8988T (cell line): ENCODE data around the gene RAB6B.

ENCODE experiments used
- DNase-seq: peaks from one replicate; pipeline ENCODE4 v3.0.0; 2011

The RAB6B gene

GRCh38 chr3:133880886-133881455, 14.7 kb downstream of the RAB6B start:
- no peak for DNase-seq

GRCh38 chr3:133880287-133880686, 15.4 kb downstream of the RAB6B start:
- no peak for DNase-seq

GRCh38 chr3:133878518-133878917, 17.2 kb downstream of the RAB6B start:
- no peak for DNase-seq

GRCh38 chr3:133877221-133877620, 18.5 kb downstream of the RAB6B start:
- no peak for DNase-seq

- no peak for DNase-seq
Measured at GRCh38 chr3:133874761-133875438, 20.8 kb downstream of the RAB6B start.

GRCh38 chr3:133874344-133874743, 21.3 kb downstream of the RAB6B start:
- DNase-seq, result no peak

GRCh38 chr3:133872781-133873180, 22.9 kb downstream of the RAB6B start:
- DNase-seq, result no peak

- DNase-seq, result no peak
Measured at GRCh38 chr3:133872161-133872560, 23.5 kb downstream of the RAB6B start.

- DNase-seq, result no peak
Measured at GRCh38 chr3:133871368-133872090, 24.2 kb downstream of the RAB6B start.

- no peak for DNase-seq
Measured at GRCh38 chr3:133870822-133871221, 24.9 kb downstream of the RAB6B start.

- DNase-seq, result no peak
Measured at GRCh38 chr3:133869586-133869985, 26.1 kb downstream of the RAB6B start.

GRCh38 chr3:133868758-133869475, 26.8 kb downstream of the RAB6B start:
- DNase-seq, result no peak

- DNase-seq, result no peak
Measured at GRCh38 chr3:133868186-133868585, 27.5 kb downstream of the RAB6B start.

GRCh38 chr3:133866141-133866540, 29.5 kb downstream of the RAB6B start:
- DNase-seq, result no peak

GRCh38 chr3:133865136-133865855, 30.4 kb downstream of the RAB6B start:
- DNase-seq, result no peak

- DNase-seq, result no peak
Measured at GRCh38 chr3:133864616-133865015, 31.1 kb downstream of the RAB6B start.

GRCh38 chr3:133863911-133864310, 31.8 kb downstream of the RAB6B start:
- no peak for DNase-seq

- no peak for DNase-seq
Measured at GRCh38 chr3:133862161-133862560, 33.5 kb downstream of the RAB6B start.

GRCh38 chr3:133860519-133860918, 35.2 kb downstream of the RAB6B start:
- DNase-seq, result no peak

- DNase-seq, result no peak
Measured at GRCh38 chr3:133859381-133860234, 36.1 kb downstream of the RAB6B start.

- no peak for DNase-seq
Measured at GRCh38 chr3:133857767-133858166, 37.9 kb downstream of the RAB6B start.

- DNase-seq, result no peak
Measured at GRCh38 chr3:133856316-133856715, 39.4 kb downstream of the RAB6B start.
